Tibial nerve (tissue), 3 donors: ENCODE results near the gene TRPM2.

Experiments used
- POLR2A ChIP-seq, 2 donors: fragments of 450-650 bp; IDR thresholded peaks; one replicate each; pipeline ENCODE4 v1.6.1; 2017; ENCODE audit warnings: antibody characterized with exemption in 2 of 2, mild to moderate bottlenecking in 2 of 2, moderate library complexity in 2 of 2
- TF ChIP-seq, protein P1 (sequence below), 5 experiments: fragments of 200-600 bp in 3 of 5; fragments of 450-650 bp in 2 of 5; sonication (generic) in 3 of 5; IDR thresholded peaks; one replicate each; pipeline ENCODE4 v1.5.1; 2016 to 2019; ENCODE audit warnings: antibody characterized with exemption in 5 of 5, mild to moderate bottlenecking in 3 of 5, moderate library complexity in 2 of 5

GRCh38 chr21:44360159-44360558, 6.7 kb downstream of the TRPM2 start:
- no peak for TF ChIP-seq POLR2A (IDR thresholded peaks at IDR 0.05)
- TF ChIP-seq, protein P1, sequence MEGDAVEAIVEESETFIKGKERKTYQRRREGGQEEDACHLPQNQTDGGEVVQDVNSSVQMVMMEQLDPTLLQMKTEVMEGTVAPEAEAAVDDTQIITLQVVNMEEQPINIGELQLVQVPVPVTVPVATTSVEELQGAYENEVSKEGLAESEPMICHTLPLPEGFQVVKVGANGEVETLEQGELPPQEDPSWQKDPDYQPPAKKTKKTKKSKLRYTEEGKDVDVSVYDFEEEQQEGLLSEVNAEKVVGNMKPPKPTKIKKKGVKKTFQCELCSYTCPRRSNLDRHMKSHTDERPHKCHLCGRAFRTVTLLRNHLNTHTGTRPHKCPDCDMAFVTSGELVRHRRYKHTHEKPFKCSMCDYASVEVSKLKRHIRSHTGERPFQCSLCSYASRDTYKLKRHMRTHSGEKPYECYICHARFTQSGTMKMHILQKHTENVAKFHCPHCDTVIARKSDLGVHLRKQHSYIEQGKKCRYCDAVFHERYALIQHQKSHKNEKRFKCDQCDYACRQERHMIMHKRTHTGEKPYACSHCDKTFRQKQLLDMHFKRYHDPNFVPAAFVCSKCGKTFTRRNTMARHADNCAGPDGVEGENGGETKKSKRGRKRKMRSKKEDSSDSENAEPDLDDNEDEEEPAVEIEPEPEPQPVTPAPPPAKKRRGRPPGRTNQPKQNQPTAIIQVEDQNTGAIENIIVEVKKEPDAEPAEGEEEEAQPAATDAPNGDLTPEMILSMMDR (IDR thresholded peaks at IDR 0.05): peak in 1 of 5 experiments; percentile 14
